ENCODE measurements around the gene OR1J1. TPM values are rescaled to one million over a fixed set of nuclear protein-coding genes. Genes with fewer than 3 reads are reported as not detected.

OR1J1 gene
- total RNA-seq, 1 donor = not detected

GRCh38 chr9:122474561-122474960 lies 3.2 kb downstream of the OR1J1 start:
- peaks cover 10% of the 10 kb centered on the region for H3K27me3 ChIP-seq (ENCODE audit: insufficient read depth, low read length)
- H3K9me3 ChIP-seq (ENCODE audit: low read depth, low read length) = no peaks in the 10 kb centered on the region
- H3K4me3 ChIP-seq (ENCODE audit: insufficient read depth, low read length) = no peak overlapping the region
- no peak overlapping the region for H2AFZ ChIP-seq (ENCODE audit: low read length)
- H3K27ac ChIP-seq (ENCODE audit: low read depth, low read length) = no peak overlapping the region
- H3K4me2 ChIP-seq (ENCODE audit: insufficient read depth, low read length) = no peak overlapping the region
- no peaks in the 10 kb centered on the region for H3K4me1 ChIP-seq (ENCODE audit: insufficient read depth, low read length)
- no peaks in the 10 kb centered on the region for H4K20me1 ChIP-seq (ENCODE audit: insufficient read depth, low read length)
- no peaks in the 10 kb centered on the region for H3K79me2 ChIP-seq (ENCODE audit: insufficient read depth, low read length)
- H3K36me3 ChIP-seq (ENCODE audit: insufficient read depth, low read length) = no peaks in the 10 kb centered on the region
- TF ChIP-seq CTCF (IDR thresholded peaks at IDR 0.05; ENCODE audit: extremely low read depth, low read depth, low read length) = no peak
- no peak for DNase-seq (ENCODE audit: insufficient read length, low spot score, missing footprints)

GRCh38 chr9:122468735-122469134 lies 9.0 kb downstream of the OR1J1 start:
- Histone ChIP-seq H4K20me1 (ENCODE audit: insufficient read depth, low read length) (no peaks in the 10 kb centered on the region), H3K27me3 (ENCODE audit: insufficient read depth, low read length) (peaks cover under 1% of the 10 kb centered on the region), H3K4me3 (ENCODE audit: insufficient read depth, low read length) (no peak overlapping the region), H3K36me3 (ENCODE audit: insufficient read depth, low read length) (no peaks in the 10 kb centered on the region), H2AFZ (ENCODE audit: low read length) (no peak overlapping the region), H3K4me2 (ENCODE audit: insufficient read depth, low read length) (peak overlapping the region; percentile 25), H3K9me3 (ENCODE audit: low read depth, low read length) (peaks cover 6% of the 10 kb centered on the region), H3K4me1 (ENCODE audit: insufficient read depth, low read length) (peaks cover 15% of the 10 kb centered on the region), H3K79me2 (ENCODE audit: insufficient read depth, low read length) (no peaks in the 10 kb centered on the region), H3K27ac (ENCODE audit: low read depth, low read length) (peak overlapping the region; percentile 52)
- no peak for TF ChIP-seq CTCF (IDR thresholded peaks at IDR 0.05; ENCODE audit: extremely low read depth, low read depth, low read length)
- DNase-seq (ENCODE audit: insufficient read length, low spot score, missing footprints) = peak; percentile 22

- Histone ChIP-seq H2AFZ (ENCODE audit: low read length) (no peak overlapping the region), H3K79me2 (ENCODE audit: insufficient read depth, low read length) (no peaks in the 10 kb centered on the region), H3K4me3 (ENCODE audit: insufficient read depth, low read length) (no peak overlapping the region), H3K27me3 (ENCODE audit: insufficient read depth, low read length) (peaks cover 17% of the 10 kb centered on the region), H3K9me3 (ENCODE audit: low read depth, low read length) (peaks cover 6% of the 10 kb centered on the region), H4K20me1 (ENCODE audit: insufficient read depth, low read length) (no peaks in the 10 kb centered on the region), H3K36me3 (ENCODE audit: insufficient read depth, low read length) (no peaks in the 10 kb centered on the region), H3K27ac (ENCODE audit: low read depth, low read length) (no peak overlapping the region), H3K4me1 (ENCODE audit: insufficient read depth, low read length) (peaks cover 15% of the 10 kb centered on the region), H3K4me2 (ENCODE audit: insufficient read depth, low read length) (no peak overlapping the region)
- no peak for TF ChIP-seq CTCF (IDR thresholded peaks at IDR 0.05; ENCODE audit: extremely low read depth, low read depth, low read length)
- no peak for DNase-seq (ENCODE audit: insufficient read length, low spot score, missing footprints)
These were observed 11.3 kb downstream of the OR1J1 start for GRCh38 chr9:122466456-122466855.

GRCh38 chr9:122464633-122465567 lies 12.8 kb downstream of the OR1J1 start:
- no peaks in the 10 kb centered on the region for H3K36me3 ChIP-seq (ENCODE audit: insufficient read depth, low read length)
- TF ChIP-seq CTCF (IDR thresholded peaks at IDR 0.05; ENCODE audit: extremely low read depth, low read depth, low read length) = peak; percentile 95
- H3K27ac ChIP-seq (ENCODE audit: low read depth, low read length) = peak overlapping the region; percentile 38
- peak overlapping the region; percentile 58 for H2AFZ ChIP-seq (ENCODE audit: low read length)
- peak overlapping the region; percentile 72 for H3K4me3 ChIP-seq (ENCODE audit: insufficient read depth, low read length)
- H3K4me2 ChIP-seq (ENCODE audit: insufficient read depth, low read length) = peak overlapping the region; percentile 69
- H3K4me1 ChIP-seq (ENCODE audit: insufficient read depth, low read length) = peaks cover 15% of the 10 kb centered on the region
- peak; percentile 86 for DNase-seq (ENCODE audit: insufficient read length, low spot score, missing footprints)
- H4K20me1 ChIP-seq (ENCODE audit: insufficient read depth, low read length) = no peaks in the 10 kb centered on the region
- no peaks in the 10 kb centered on the region for H3K79me2 ChIP-seq (ENCODE audit: insufficient read depth, low read length)
- H3K27me3 ChIP-seq (ENCODE audit: insufficient read depth, low read length) = peaks cover 25% of the 10 kb centered on the region
- H3K9me3 ChIP-seq (ENCODE audit: low read depth, low read length) = peaks cover 6% of the 10 kb centered on the region

Data from osteoblast (primary cell).